GM19468 (cell line): ENCODE measurements around the gene IP6K1.

ENCODE experiments used
- ATAC-seq: cut with Tn5 transposase; IDR thresholded peaks from one replicate; pipeline ENCODE4 v1.9.1; 2021; ENCODE audit warnings: mild to moderate bottlenecking, moderate library complexity, moderate number of reproducible peaks; ENCODE audit not compliant: unreplicated experiment; ENCODE audit errors: extremely low read depth

The IP6K1 gene

GRCh38 chr3:49727924-49728361 is 58.4 kb downstream of the IP6K1 start:
- ATAC-seq: no peak

GRCh38 chr3:49727154-49727923 is 59.0 kb downstream of the IP6K1 start:
- ATAC-seq: no peak

- no peak for ATAC-seq
Measured at GRCh38 chr3:49725906-49726681, 60.2 kb downstream of the IP6K1 start.

GRCh38 chr3:49724586-49724985 is 61.8 kb downstream of the IP6K1 start:
- no peak for ATAC-seq

GRCh38 chr3:49723628-49724551 is 62.5 kb downstream of the IP6K1 start, which contains the start of gene GMPPB:
GMPPB (minus strand) TSS chr3:49723951; CDS start chr3:49723726, 225 bp downstream.
- peak; percentile 81 for ATAC-seq

GRCh38 chr3:49723296-49723627 is 63.1 kb downstream of the IP6K1 start:
- ATAC-seq: no peak

- no peak for ATAC-seq
Measured at GRCh38 chr3:49722896-49723295, 63.4 kb downstream of the IP6K1 start.

GRCh38 chr3:49721896-49722781 is 64.2 kb downstream of the IP6K1 start:
- no peak for ATAC-seq

- no peak for ATAC-seq
Measured at GRCh38 chr3:49721596-49721895, 64.8 kb downstream of the IP6K1 start.

GRCh38 chr3:49720855-49721595 is 65.3 kb downstream of the IP6K1 start:
- ATAC-seq: no peak

GRCh38 chr3:49719214-49719884 is 67.0 kb downstream of the IP6K1 start, which contains the start of gene AMIGO3:
AMIGO3 (minus strand) TSS chr3:49719684; CDS start chr3:49719465, 219 bp downstream.
- ATAC-seq: peak; percentile 39

GRCh38 chr3:49718858-49719213 is 67.5 kb downstream of the IP6K1 start:
- no peak for ATAC-seq

- ATAC-seq: no peak
Measured at GRCh38 chr3:49717959-49718857, 68.1 kb downstream of the IP6K1 start.

GRCh38 chr3:49717211-49717958 is 69.0 kb downstream of the IP6K1 start:
- no peak for ATAC-seq

GRCh38 chr3:49716691-49717210 is 69.6 kb downstream of the IP6K1 start:
- no peak for ATAC-seq

- no peak for ATAC-seq
Measured at GRCh38 chr3:49716169-49716568, 70.2 kb downstream of the IP6K1 start.
